ENCODE measurements around the gene CEBPA. TPM values are rescaled to one million over a fixed set of nuclear protein-coding genes. Genes with fewer than 3 reads are reported as not detected.

CEBPA gene
- total and polyA plus RNA-seq, 7 donors = 5.8 to 50.7 (median 9.8) TPM

GRCh38 chr19:33339016-33339984 is 37.0 kb upstream of the CEBPA start:
- H3K9me3 ChIP-seq = no peaks in the 10 kb centered on the region
- 77 to 82% (median 78%) methylated on average over 8 of the region's 8 CpGs for WGBS, 3 donors
- H3K27ac ChIP-seq = no peak overlapping the region
- H3K36me3 ChIP-seq (ENCODE audit: insufficient read depth in 1 of 2, low read depth in 1 of 2) = no peaks in the 10 kb centered on the region
- DNase-seq (no peak), ATAC-seq (no peak)
- intact Hi-C loops (cut with DNase I) = no loop called here
- no peak overlapping the region for H3K4me3 ChIP-seq
- no peaks in the 10 kb centered on the region for H3K27me3 ChIP-seq (ENCODE audit: insufficient read depth in 3 of 3, low read length in 2 of 3)
- no peaks in the 10 kb centered on the region for H3K4me1 ChIP-seq
- no peak for TF ChIP-seq CTCF (IDR thresholded peaks at IDR 0.05)

GRCh38 chr19:33335446-33335845 is 33.1 kb upstream of the CEBPA start:
- Histone ChIP-seq H3K36me3 (ENCODE audit: insufficient read depth in 1 of 2, low read depth in 1 of 2) (no peaks in the 10 kb centered on the region), H3K4me1 (no peaks in the 10 kb centered on the region), H3K4me3 (no peak overlapping the region), H3K27ac (no peak overlapping the region), H3K9me3 (no peaks in the 10 kb centered on the region), H3K27me3 (ENCODE audit: insufficient read depth in 3 of 3, low read length in 2 of 3) (no peaks in the 10 kb centered on the region)
- 78 to 84% (median 82%) methylated on average over 5 of the region's 5 CpGs for WGBS, 3 donors
- ATAC-seq = no peak
- no peak for DNase-seq
- intact Hi-C loops (cut with DNase I) = no loop called here
- no peak for TF ChIP-seq CTCF (IDR thresholded peaks at IDR 0.05)

- Histone ChIP-seq H3K4me3 (no peak overlapping the region), H3K27me3 (ENCODE audit: insufficient read depth in 3 of 3, low read length in 2 of 3) (peaks cover 0 to 3% (median 0%) of the 10 kb centered on the region in 3 donors), H3K27ac (no peak overlapping the region), H3K4me1 (no peaks in the 10 kb centered on the region), H3K9me3 (no peaks in the 10 kb centered on the region), H3K36me3 (ENCODE audit: insufficient read depth in 1 of 2, low read depth in 1 of 2) (no peaks in the 10 kb centered on the region)
- ATAC-seq = no peak
- WGBS, 3 donors = 95 to 96% (median 95%) methylated on average over 3 of the region's 3 CpGs
- no peak for TF ChIP-seq CTCF (IDR thresholded peaks at IDR 0.05)
- DNase-seq = no peak
- intact Hi-C loops (cut with DNase I) = no loop called here
Measured at GRCh38 chr19:33334271-33334670, 31.9 kb upstream of the CEBPA start.

GRCh38 chr19:33333642-33334041 is 31.3 kb upstream of the CEBPA start:
- no peak overlapping the region for H3K27ac ChIP-seq
- no peak overlapping the region for H3K4me3 ChIP-seq
- no peak for TF ChIP-seq CTCF (IDR thresholded peaks at IDR 0.05)
- WGBS, 3 donors = 82 to 86% (median 83%) methylated on average over 3 of the region's 3 CpGs
- no peak for ATAC-seq
- H3K9me3 ChIP-seq = no peaks in the 10 kb centered on the region
- intact Hi-C loops (cut with DNase I) = no loop called here
- peaks cover 0 to 5% (median 0%) of the 10 kb centered on the region in 3 donors for H3K27me3 ChIP-seq (ENCODE audit: insufficient read depth in 3 of 3, low read length in 2 of 3)
- no peaks in the 10 kb centered on the region for H3K36me3 ChIP-seq (ENCODE audit: insufficient read depth in 1 of 2, low read depth in 1 of 2)
- H3K4me1 ChIP-seq = no peaks in the 10 kb centered on the region
- DNase-seq = no peak

Data from psoas muscle (tissue), 8 donors.